ENCODE measurements around the gene UPF1.
A peak's percentile ranks its signal among the peaks of the same experiment; 100 is the strongest.
"Not testable (repeated sequence)": the region's sequence is repeated elsewhere in the genome, so short reads cannot be mapped to it uniquely, and the experiment has no call there.

Gene UPF1

DNA sequence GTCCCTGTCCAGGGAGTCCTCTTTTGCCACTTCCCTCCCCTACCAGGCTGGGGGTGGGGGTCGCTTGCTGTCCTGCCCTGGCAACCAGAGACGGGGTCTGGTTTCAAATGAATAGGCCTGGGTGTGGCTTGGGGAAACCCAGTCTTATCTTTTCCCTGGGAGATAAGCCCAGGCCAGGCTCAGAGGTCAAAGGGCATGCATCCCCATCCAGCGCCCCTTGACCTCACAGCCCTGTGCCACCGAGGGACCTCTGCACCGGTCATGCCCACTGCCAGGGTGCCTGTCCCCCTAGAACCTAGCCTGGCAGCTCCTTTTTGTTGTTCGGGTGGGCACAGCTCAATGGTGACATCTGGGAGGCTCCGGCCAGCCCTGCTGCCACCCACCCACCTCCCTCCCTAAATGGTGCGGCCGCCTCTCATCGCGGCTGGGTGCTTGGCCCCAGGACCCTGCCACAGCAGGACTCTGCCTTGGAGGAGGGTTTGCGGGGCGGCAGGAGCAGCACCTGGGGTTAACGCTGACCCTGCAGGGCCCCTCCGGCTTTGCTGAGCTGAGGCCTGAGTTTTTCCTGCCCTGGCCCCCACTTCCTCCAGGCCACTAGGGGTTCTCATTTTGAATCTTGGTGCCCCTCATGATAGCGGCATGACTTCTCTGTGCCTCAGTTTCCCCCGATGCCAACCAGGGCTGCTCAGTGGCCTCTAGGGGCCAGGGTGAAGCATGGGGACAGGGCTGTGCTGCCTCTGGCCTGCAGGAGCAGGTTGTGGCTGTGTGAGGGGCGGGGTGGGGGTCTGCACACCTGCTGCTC, 67.0 kb downstream of the UPF1 start:
- no peak for DNase-seq (ENCODE audit: low spot score)

DNA sequence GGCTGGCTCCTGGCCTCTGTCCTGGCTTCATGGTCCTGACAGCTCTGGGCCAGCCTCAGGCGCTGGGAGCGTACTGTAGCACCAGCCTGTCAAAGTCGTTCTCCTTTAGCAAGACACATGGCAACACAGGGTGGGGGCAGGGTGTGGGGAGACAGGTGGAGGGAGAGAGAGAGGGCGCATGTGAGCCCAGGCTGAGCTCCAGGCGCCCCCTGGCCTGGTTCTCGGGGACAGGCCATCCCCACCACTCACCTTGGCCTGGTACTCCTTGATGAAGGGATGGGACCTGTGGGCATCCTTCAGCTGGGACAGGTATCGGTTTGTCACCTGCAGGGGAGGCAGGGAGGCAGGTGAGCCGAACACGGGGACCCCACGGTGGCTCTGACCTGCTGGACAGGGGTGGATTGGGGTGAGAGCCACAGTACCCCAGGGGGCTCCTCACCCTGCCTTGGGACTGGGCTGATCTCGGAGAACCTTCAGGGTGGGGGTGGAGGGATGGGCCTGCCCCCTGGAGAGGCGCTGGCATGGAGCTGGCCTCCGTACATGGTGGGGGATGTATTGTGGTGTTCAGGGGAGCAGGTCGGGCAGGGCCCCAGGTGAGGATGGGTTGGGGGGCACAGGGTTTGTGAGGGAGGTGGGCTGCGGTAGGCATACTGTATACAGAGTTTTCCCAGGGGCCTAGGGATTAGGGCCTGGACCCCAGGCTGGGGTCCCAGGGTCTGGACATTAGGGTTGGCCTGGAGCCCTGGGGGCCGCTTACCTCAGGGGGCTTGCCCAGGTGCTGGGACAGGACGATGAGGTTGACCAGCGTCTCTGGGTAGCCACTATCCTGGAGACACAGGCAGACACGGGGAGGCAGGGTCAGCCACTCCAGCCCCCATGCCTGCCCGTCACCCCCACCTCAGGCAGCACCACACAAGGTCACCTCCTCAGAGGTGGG, 68.1 kb downstream of the UPF1 start:
- DNase-seq (ENCODE audit: low spot score) = no peak

- no peak for DNase-seq (ENCODE audit: low spot score)
Measured at GRCh38 chr19:18900700-18901481, 69.1 kb downstream of the UPF1 start.

DNA sequence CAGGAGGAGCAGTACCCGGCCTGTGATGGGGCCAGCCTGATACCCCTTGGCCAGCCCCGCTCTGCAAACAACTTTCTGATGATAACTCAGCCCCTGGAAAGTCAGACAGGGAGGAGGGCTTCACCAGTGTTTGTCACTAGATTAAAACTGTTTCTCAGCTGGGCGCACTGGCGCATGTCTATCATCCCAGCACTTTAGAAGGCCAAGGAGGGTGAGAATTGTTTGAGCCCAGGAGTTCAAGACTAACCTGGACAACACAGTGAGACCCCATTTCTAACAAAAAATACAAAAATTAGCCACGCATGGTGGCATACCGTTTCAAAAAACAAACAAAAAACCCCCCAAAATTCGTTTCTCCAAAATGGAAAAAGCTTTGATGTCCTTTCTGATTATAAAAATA, 69.7 kb downstream of the UPF1 start:
- no peak for DNase-seq (ENCODE audit: low spot score)

GRCh38 chr19:18902519-18902918, 70.8 kb downstream of the UPF1 start:
- not testable (repeated sequence) for DNase-seq (ENCODE audit: low spot score)

- no peak for DNase-seq (ENCODE audit: low spot score)
Measured at GRCh38 chr19:18903156-18904037, 71.6 kb downstream of the UPF1 start.

- peak; percentile 79 for DNase-seq (ENCODE audit: low spot score)
Measured at GRCh38 chr19:18904334-18905057, 72.7 kb downstream of the UPF1 start.

DNA sequence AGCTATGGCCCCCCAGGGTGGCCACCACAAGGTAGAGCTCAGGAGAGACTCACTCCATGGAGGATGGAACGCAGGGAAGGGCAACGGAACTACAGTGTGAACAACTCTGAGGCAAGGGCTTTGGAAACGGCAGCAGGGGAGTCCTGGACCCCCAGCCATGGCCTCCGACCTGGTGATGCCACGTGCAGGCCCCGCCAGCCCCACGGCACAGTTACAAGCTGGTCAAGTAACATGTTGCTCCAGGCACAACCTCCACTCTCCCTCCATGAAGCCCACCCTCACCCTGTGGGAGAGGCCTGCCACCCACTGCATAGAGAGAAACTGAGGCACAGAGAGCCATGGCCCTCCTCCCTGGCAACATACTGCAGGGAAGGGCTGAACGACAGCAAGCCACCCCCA, 73.3 kb downstream of the UPF1 start:
- DNase-seq (ENCODE audit: low spot score) = no peak

- no peak for DNase-seq (ENCODE audit: low spot score)
Measured at GRCh38 chr19:18905513-18906236, 73.9 kb downstream of the UPF1 start.

DNA sequence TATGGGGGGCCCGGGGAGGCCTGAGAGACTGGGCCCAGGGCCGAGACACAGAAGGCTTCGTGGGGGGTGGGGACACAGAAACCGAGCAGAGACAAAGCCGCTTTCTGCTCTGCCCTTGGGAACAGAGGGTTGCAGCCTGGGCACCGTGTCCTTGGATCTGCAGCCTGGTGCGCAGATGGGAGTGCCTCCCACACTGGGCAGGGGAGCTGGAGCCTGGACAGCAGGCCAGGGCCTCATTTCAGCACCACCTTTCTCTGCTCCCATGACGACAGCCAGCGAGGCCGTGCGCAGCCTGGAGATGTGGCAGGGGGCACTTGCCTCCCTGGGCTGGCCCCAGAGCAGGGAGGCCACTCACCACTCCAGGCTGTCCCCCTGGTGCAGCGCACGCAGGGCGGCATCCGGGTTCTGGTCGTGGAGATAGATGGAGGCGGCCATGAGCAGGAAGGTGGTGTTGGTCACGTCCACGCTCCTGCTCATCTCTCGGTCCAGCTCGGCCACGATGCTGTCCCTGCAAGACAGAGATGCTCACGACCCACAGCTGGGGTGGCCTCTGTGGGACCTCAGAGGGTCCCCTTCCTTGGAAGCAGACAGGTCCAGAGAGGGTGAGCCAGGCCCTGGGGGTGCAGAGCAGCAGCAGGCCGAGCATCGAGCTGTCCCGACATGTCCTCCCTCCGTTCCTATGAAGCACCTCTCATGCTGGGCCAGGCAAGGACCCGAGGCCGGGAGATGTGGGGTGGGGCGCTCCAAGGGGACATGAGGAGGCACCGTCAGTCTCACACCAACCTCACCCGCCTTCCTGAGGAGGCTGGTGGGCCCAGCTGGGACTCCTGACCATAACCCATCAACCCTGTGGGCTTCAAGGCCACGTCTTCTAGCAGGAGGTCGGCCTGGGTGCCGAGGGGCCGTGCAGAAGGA, 75.1 kb downstream of the UPF1 start:
- peak; percentile 94 for DNase-seq (ENCODE audit: low spot score)

GRCh38 chr19:18908917-18909619, 77.3 kb downstream of the UPF1 start:
- DNase-seq (ENCODE audit: low spot score) = peak; percentile 59

GRCh38 chr19:18910010-18910409, 78.3 kb downstream of the UPF1 start:
- no peak for DNase-seq (ENCODE audit: low spot score)

DNA sequence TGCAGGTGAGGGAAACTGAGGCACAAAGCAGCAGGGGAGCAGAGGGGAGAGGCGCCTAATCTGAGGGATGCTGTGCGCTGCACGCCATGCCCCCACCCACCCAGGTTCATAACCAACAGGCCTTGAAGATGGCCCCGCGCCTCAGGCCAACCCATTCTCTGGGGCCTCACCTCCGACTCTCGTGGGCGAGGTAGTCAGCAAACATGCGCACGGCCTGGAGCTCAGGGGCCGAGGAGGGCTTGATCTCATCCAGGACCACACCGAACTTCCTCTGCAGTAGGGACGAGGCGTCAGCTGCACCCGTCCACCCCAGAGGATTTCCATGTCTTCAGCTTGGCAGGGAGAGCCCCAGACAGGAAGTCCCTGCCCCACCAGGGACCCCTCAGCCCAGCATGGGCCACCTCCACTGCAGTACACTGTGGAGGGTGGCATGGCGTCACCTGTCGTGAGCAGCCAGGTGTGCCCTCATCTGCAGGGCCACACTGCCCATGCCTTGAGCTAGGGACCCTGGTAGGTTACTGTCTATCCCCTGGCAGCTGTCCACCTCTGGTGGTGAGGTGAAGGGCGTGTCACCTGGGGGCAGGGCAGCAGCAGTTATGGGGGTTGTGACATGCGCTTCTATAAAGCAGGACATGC, 79.2 kb downstream of the UPF1 start:
- DNase-seq (ENCODE audit: low spot score) = no peak

GRCh38 chr19:18912933-18913332, 81.2 kb downstream of the UPF1 start:
- DNase-seq (ENCODE audit: low spot score) = no peak

- DNase-seq (ENCODE audit: low spot score) = no peak
Measured at GRCh38 chr19:18913466-18913865, 81.7 kb downstream of the UPF1 start.

DNA sequence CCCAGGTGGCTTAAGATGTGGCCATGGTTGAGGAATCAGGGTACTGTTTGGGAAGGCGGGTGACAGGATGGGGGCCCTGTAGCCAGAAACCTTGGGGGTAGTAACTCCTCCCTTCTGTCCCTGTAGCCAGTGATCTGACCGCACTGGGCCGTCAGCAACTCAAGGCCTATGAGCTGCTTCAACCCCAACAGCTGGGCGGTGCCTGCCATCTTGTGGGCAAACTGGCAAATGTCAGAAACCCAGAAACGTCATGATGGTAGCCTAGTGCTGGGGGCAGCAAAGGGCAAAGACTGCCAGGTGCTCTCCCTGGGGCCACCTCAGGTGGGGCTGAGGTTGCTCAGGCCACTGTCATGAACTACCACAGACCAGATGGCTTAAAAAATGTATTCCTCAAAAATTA, 83.9 kb downstream of the UPF1 start:
- peak; percentile 89 for DNase-seq (ENCODE audit: low spot score)

DNA sequence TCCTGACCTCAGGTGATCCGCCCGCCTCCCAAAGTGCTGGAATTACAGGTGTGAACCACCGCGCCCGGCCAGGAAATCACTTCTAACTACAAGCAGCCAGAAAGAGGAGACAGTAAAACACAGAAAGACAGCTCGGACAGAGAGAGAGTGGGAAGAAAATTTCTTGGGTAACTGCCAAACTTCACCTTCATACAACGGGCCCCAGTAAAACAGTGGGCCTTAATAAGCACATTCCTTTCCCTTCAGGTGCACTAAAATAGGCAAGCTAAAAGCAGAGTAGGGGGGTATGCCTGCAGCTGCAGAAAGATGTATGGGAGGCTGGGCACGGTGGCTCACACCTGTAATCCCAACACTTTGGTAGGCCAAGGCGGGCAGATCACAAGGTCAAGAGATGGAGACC, 85.8 kb downstream of the UPF1 start:
- not testable (repeated sequence) for DNase-seq (ENCODE audit: low spot score)
